GM19238 (cell line): Measurements from ENCODE around the gene UBC.

Source experiments
- DNase-seq: peaks from one replicate; pipeline ENCODE4 v3.0.0; 2011; ENCODE audit warnings: low spot score; ENCODE audit not compliant: insufficient read length

UBC gene

GRCh38 chr12:124914392-124915238 is at the start of gene UBC:
Gene UBC, minus strand, starts transcription at chr12:124914650. Its CDS starts 879 bp downstream, at chr12:124913771.
- DNase-seq: peak; percentile 50

DNA sequence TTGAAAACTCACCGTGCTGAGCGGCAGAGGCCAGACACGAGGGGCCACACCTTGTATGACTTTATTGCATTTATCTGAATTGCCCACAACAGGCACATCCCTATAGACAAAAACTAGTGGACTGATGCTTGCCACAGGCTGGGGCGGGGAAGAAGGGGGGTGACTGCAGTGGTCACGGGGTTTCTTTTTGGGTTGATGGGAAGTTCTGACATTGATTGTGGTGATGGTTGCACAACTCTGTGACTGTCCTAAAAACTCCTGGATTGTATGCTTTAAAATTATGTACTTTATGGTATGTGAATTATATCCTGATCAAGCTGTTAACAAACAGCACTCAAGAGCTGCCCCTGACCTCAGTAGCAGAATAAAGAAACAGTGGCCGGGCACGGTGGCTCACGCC is 48.8 kb upstream of the UBC start:
- DNase-seq: no peak

GRCh38 chr12:124961055-124961454 is 46.6 kb upstream of the UBC start:
- DNase-seq: no peak

GRCh38 chr12:124956571-124956970 is 42.1 kb upstream of the UBC start:
- no peak for DNase-seq

GRCh38 chr12:124954771-124955170 is 40.3 kb upstream of the UBC start:
- no peak for DNase-seq

DNA sequence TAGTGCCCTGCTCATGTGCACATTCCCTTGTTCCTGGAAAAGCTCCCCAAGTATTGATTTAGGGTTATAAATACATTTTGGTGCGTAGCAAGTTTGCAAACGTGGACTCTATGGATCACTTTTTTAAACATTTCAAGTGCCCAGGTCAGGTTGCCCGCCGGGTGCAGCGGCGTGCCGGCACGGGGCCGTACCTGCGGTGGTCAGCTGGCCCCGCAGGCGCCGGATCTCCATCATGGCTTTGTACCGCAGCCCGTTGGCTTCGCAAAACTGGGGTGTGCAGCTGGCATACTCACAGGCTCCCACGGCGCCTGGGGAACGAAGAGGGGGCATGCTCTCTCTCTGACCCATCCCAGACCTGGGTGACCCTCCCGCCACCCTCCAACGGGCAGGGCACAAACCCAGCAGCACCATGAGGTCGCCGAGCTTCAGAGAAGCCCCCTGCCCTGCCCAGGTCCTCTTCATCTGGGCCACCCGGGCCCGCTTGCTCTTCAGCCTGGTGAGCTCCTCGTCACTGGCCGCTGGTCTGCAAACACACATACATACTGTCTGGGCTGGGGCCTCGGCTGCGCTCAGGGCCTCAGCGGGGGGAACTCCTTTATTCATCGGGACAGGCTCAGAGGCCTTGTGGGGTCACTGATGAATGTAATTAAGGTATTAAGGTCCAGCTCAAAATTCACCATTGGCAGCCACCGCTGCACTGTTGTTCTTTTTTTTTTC is 39.4 kb upstream of the UBC start:
- DNase-seq: no peak

DNA sequence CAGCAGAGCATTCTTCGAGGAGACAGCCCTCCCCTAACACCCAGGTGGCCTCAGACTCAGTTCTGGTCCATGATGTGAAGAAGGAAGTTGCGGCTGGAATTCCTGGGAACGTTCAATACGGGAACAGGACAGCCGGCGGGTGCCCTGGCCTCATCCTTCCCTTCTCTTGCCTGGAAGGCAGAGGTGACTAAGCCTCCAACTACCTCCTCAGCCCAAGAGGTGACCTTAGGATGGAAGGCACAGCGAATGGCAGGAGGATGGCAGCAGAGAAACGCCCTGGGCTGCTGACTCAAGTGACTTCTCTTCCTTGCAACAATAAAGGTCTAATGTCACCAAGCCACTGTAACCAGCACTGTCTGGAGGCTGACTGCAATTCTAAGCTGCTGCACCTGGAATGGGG is 38.4 kb upstream of the UBC start:
- DNase-seq: no peak

DNA sequence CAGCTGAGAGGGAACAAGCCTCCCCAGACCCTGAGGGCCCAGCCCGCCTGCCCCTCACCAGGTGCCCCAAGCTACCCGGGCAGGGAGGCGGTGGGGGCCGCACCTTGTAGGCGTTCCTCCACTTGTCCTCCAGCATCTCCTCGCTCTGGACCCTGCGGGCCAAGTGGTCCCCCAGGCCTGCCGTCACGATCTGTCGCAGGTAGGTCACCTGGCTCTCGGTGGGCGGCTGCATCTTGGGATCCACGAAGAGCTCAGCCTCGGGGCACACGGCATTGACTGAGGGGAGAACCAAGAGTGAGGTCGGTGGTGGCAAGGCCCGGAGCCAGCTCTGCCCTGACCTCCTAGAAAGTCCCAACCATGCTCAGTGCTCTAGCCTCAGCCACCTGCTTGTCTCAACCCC is 37.8 kb upstream of the UBC start:
- DNase-seq: no peak

DNA sequence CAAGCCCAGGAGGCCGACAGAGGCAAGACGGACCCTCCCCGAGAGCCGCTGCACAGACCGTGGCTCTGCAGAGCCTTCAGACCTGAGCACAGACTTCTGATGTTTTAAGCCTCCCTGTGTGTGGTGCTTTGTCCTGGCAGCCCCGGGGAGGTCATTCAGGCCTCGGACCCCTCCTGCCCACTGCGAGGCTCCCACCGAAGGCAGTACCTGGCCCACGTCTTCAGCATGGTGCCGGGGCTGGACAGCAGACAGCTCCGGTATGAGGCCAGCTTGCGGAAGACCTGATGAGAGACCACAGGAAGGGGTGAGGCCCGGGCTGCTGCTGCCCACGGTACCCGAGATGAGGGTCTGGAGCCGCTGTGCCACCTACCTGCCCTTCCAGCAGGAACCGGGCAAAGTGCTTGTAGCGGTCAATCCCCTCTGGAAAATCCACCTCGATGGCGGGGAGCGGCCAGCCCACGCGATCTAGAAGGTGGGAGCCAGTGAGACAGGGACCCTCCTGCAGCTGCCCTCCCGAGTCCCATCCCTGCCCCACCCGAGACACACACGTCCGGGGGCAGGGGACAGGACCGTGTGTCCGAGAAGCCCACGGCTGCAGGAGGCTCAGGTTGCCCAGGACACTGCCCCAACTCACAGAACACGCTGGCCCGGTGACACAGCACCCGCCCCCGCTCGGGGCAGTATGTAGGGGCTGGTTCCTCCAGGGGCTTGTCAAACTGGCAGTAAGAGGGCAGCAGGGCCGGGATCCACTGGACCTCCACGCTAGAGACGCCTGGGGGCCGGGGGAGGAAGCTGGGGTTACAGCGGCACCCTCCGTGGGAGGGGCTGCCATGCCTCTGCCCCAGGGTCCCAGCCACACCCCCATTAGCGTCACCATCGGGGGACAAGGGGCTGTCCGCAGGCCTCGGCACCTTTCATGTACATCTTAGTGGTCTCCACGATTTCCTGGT is 35.6 kb upstream of the UBC start:
- no peak for DNase-seq

GRCh38 chr12:124949066-124949465 is 34.6 kb upstream of the UBC start:
- no peak for DNase-seq

GRCh38 chr12:124947561-124948398 is 33.3 kb upstream of the UBC start:
- DNase-seq: no peak

DNA sequence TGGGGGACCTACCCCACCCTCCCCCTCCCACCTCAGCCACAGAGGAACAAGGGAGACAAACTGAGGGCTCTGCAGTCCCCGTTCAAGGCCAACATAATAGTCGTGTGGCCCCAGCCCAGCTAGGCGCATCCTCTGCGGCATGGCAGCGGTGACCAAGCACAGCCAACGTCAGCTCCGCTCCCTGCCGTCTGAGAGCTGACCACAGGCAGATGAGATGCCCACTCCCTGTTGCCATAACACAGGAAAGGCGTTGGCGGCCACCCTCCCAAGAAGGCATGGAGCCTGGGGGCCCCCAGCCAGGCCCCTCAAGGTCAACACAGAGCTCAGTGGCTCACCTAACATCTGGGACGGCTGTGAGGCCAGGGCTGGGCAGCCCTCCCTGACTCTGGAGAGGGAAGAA is 32.6 kb upstream of the UBC start:
- DNase-seq: no peak

DNA sequence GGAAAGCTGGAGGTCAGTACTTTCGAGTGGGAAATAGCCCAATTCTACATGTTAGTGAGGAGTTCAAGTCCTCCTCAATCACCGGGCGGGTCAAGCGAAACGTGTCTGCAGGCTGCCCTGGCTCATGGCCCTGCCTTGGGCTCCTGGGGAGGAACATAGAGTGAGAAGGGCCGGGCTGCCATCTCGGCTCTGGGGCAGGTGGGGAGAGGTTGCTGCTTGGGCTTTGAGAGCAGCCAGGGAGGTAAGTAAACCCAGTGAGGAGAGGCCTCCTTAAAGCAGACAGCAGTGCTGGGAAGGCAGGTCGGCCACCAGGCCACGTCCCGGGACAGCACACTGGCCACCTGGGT is 32.0 kb upstream of the UBC start:
- DNase-seq: no peak

DNA sequence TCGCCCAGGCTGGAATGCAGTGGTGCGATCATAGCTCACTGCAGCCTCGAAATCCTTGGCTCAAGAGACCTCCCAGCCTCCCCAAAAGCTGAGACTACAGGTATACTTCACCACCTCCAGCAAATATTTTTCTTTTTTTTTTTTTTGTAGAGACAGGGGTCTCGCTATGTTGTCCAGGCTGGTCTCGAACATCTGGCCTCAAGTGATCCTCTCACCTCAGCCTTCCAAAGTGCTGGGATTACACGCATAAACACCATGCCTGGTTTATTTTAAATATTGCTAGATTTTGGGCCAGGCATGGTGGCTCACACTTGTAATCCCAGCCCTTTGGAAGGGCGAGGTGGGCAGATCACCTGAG is 26.7 kb upstream of the UBC start:
- DNase-seq: no peak

- peak; percentile 58 for DNase-seq
These were observed 26.1 kb upstream of the UBC start for GRCh38 chr12:124940393-124941169.

GRCh38 chr12:124940143-124940392 is 25.6 kb upstream of the UBC start:
- no peak for DNase-seq

- DNase-seq: no peak
These were observed 25.1 kb upstream of the UBC start for GRCh38 chr12:124939421-124940142.

- DNase-seq: no peak
These were observed 24.6 kb upstream of the UBC start for GRCh38 chr12:124939079-124939420.

DNA sequence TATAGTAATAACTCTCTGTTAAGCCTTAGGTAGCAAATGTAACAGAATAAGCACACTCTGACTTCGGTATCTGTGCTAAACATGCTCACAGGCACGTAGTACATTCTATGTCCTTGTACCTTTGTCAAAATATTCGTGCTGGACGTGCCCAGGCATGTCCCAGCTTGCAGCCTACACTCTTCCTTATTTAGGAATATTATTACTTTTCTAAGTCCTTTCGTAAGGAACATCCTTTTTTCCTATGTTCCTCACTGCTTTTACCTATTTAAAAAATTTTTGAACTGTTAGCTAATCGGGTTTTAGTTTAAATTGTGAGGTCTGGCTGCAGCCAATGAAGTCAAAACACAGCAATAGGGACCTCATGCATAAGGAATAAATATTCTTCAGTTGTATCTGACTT is 24.1 kb upstream of the UBC start:
- no peak for DNase-seq

DNA sequence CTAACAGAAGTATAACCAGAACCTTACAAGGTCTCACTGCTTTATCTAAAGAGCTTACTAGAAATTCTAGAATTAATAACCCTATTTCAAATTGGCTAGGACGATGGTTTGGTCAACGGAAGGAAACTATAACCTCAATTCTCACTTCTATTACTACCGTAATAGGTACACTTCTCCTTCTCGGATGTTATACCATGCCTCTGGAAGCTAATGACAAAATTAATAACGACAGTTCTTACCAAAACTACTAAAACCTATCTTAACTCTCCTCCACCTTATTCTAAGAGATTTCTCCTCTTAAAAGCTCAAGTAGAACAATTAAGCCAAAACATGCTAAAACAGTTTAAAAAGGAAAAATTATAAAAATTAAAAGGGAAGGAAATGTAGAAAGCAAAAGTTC is 23.7 kb upstream of the UBC start:
- no peak for DNase-seq
